ENCODE measurements around the gene UPF2.

DNA sequence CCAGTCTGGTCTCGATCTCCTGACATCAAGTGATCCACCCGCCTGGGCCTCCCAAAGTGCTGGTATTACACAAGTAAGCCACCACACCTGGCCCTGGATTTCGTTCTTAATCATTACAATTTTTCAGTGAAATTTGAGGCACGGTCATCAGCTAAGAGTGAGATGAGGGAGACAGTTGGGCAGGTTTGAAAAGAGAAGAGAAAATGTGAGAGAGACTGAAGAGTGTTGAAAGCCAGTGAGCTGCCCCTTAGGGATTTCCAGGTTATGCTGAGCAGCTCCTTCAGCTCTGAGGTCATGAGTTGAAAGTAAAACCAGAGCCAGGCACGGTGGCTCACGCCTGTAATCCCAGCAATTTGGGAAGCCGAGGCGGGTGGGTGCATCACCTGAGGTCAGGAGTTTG lies 5.9 kb upstream of the UPF2 start:
- TF ChIP-seq POLR2A (IDR thresholded peaks at IDR 0.05; ENCODE audit: low read depth, low read length) (no peak), RAD21 (IDR thresholded peaks at IDR 0.05; ENCODE audit: low read length) (no peak)
- TF ChIP-seq, protein P1, sequence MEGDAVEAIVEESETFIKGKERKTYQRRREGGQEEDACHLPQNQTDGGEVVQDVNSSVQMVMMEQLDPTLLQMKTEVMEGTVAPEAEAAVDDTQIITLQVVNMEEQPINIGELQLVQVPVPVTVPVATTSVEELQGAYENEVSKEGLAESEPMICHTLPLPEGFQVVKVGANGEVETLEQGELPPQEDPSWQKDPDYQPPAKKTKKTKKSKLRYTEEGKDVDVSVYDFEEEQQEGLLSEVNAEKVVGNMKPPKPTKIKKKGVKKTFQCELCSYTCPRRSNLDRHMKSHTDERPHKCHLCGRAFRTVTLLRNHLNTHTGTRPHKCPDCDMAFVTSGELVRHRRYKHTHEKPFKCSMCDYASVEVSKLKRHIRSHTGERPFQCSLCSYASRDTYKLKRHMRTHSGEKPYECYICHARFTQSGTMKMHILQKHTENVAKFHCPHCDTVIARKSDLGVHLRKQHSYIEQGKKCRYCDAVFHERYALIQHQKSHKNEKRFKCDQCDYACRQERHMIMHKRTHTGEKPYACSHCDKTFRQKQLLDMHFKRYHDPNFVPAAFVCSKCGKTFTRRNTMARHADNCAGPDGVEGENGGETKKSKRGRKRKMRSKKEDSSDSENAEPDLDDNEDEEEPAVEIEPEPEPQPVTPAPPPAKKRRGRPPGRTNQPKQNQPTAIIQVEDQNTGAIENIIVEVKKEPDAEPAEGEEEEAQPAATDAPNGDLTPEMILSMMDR (conservative IDR thresholded peaks at IDR 0.05; ENCODE audit: low read depth, low read length) = no peak
- TF ChIP-seq, protein P2, sequence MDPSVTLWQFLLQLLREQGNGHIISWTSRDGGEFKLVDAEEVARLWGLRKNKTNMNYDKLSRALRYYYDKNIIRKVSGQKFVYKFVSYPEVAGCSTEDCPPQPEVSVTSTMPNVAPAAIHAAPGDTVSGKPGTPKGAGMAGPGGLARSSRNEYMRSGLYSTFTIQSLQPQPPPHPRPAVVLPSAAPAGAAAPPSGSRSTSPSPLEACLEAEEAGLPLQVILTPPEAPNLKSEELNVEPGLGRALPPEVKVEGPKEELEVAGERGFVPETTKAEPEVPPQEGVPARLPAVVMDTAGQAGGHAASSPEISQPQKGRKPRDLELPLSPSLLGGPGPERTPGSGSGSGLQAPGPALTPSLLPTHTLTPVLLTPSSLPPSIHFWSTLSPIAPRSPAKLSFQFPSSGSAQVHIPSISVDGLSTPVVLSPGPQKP (IDR thresholded peaks at IDR 0.05; ENCODE audit: borderline replicate concordance, low read depth, low read length) = no peak
- TF ChIP-seq, protein P3, sequence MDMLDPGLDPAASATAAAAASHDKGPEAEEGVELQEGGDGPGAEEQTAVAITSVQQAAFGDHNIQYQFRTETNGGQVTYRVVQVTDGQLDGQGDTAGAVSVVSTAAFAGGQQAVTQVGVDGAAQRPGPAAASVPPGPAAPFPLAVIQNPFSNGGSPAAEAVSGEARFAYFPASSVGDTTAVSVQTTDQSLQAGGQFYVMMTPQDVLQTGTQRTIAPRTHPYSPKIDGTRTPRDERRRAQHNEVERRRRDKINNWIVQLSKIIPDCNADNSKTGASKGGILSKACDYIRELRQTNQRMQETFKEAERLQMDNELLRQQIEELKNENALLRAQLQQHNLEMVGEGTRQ (IDR thresholded peaks at IDR 0.05; ENCODE audit: low read depth, low read length) = no peak
